Stimulated activated CD8-positive, alpha-beta memory T cell treated with anti-CD3 and anti-CD28 coated beads, Interleukin-12 subunit alpha, Interleukin-12 subunit beta, amount 100 ng/mL, for 4 hours (primary cell): ENCODE data around the gene PCGF5.
"Not testable (repeated sequence)": the region's sequence is repeated elsewhere in the genome, so short reads cannot be mapped to it uniquely, and the experiment has no call there.

Experiments used
- DNase-seq: peaks from one replicate; pipeline ENCODE4 v3.0.0-alpha.2; 2020; ENCODE audit warnings: low read depth

PCGF5 gene

DNA sequence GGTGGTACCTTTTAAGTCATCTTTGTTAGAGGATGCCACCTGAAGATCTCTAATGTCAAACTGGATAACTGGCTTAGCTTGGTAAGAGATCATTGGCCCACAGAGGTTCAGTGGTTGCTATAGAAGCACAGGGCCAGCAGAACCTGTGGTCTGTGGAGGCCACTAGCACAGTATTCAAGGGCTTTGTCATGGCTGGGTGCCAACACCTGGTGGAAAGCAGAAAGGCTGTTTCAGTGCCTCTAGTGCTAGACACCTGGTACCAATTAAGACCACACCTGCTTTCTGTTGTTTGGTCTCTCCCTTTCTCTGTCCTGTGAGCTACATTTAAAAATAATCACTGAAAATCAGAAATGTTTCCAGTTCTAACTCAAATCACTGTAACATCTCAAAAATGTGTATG, 10.0 kb upstream of the PCGF5 start:
- no peak for DNase-seq

DNA sequence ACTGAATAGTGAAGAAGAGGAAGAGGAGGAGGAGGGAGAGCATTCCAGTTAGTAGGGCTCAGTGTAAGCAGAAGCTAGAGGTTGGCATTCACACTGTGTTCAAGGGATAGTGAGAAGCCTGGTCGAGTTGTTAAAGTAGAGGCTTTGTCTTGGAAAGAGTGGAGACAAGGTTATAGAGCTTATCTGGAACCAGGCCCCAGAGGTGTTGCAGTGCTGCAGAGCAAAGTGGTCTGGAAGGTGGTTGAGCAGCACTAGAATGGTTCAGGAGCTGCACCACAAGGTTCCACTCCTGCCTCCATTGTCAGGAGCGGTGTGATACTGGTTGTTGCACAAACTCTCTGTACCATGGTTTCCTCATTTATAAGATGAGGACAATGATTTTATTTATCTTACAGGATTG, 8.8 kb upstream of the PCGF5 start:
- DNase-seq: no peak

DNA sequence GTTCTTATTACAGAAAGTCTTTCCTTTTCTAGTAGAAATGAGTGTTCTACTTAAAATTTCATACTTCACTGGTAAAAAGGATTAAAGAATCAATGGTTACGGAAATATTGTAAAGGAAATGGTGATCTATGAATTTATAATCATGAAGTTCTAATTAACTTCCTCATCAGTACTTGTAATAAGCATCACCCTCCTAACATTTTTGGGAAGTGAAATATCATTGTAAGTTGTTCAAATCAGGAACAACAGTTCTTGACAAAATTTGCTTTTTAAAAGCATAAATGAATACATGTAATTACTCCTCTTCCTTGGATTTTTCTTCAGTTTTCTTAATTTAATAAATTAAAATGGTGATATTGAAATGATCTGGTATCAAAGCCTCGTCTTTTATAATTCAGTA, 5.6 kb upstream of the PCGF5 start:
- DNase-seq: no peak

DNA sequence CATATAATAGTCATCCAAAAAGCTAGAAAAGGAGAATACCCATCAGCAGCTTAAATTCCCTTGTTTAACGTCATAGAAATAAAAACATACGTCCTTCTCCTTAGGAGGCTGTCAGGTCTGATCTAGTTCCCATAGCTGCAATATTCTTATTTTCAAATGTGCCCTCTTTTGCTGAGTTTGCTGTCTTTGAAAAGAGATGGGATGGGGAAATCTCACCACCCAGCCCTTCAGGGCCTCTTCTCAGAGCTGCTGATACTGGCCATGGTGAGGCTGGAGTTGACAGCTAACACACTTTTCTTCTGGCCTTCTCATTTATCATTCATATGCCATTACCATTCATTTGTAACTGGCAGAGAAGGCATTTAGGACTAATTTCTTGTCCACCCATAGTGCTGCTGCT, 5.1 kb upstream of the PCGF5 start:
- DNase-seq: no peak

DNA sequence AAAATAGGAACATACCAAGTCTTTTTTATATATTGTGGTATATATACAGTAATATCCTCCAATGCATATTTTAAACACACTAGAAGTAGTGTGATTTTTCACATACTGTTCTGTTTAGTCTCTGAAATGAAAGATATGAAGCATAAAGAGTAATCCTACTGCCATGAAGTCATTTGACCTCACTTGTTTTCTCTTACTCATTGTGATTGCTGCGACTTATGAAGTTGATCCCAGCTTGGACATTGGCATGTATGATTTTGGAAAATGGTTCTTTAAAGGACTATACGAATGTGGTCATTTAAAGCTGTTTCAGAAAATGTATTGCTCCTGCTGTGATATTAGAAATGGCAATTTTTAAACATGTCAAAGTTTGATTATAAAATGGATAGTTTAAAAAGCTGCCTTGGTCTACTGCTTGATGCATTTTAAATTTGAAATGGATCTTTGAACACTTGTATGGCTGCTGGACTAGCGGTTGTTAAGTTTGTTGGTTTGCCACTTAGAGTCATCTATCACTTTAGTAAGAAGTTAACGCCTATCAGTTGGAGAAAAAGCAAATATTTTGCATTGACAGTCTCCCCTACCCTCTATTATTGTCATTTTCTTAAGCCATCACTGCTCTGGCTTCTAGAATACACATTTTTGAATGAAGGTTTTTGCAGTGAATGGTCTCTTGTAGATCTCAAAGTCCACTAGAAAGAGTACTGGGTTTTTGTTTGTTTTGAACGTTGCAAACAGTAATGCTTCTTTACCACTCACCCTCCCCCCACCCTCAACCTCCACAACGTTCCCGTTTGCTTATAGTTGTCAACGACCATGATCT, 881 bp upstream of the PCGF5 start:
- DNase-seq: no peak

DNA sequence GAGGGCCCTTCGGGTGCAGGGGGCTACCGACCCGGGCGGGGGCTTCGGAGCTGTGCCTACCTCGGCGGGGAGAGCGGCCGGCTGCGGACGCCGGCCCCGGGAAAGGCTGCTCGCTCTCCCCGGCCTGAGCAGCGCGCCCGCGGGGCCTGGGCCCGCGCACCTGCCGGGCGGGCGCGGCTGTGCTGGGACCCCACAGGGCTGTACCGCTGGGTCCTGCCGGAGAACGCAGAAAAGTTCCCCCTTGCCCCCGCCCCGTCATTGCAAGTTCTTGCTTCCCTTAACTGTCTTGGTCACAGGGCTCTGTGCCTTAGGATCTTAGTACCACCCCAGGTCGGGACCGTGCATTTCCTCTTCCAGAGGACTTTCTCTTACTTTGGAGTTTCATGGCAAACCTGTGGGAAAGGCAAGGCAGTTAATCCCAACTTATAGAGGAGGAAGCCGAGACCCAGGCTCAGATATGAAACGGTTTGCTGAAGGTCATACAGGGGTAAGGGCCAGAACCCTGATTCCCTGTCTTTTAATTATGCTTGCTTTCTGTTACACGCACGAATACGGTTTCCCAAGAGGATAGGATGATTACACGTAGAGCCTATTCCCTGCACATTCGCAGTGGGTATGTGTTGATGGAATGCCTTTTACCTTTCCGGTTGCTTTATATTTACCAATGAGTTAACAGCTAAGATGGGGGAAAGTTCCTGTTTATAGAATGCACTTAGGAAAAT, 652 bp downstream of the PCGF5 start:
- DNase-seq: no peak

DNA sequence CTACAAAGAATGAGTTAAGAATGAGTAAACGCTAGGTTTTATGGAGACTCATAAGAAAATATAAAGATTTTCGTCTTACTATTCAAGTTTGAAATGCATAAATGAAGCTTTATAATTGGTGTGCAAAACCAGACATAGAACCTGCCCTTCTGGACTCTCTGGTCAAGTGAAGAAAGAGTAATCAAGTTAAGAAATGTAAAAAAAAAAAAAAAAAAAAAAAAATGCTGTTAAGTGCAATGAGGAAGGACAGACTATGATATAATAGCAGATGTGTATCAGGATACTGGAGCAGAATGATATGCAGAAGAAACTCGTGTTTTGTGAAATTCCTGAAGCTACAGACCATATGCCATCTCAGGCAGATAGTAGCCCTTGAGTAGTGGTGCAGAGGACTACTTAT, 5.6 kb downstream of the PCGF5 start:
- no peak for DNase-seq

DNA sequence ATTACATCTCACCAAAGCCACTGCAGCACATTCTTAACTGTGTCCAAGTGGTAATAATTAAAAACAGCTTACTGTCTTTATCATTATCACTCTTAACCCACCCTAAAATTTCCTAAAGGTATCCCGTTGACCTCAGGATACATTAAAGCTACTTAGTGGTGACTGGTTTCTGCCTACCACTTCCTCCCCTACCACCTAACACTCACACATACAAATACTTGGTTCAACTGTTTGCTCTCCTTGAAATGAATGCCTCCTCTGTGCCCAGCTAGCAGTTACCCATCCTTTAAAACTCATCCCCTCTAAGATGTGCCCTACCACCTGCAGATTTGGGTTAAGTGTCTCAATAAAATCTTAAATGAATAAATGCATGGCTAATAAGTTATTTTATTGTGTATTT, 7.1 kb downstream of the PCGF5 start:
- no peak for DNase-seq

DNA sequence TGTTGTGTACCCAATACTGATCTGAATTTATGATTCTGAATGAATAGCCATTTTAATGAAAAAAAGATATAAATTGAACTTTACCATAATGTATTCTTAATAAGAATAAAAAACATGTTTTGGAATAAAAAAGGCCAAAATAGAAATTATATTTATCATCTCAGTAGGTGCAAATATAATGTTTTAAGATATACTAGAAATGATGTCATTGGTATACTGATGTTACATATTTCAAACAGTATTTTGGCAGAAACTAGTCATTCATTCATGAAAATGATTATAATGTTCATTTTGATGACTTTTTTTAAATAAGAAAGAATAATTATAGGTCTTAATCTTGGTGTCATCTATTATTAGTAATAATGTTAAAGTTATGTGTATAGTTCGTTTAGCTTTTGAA, 9.2 kb downstream of the PCGF5 start:
- DNase-seq: no peak

DNA sequence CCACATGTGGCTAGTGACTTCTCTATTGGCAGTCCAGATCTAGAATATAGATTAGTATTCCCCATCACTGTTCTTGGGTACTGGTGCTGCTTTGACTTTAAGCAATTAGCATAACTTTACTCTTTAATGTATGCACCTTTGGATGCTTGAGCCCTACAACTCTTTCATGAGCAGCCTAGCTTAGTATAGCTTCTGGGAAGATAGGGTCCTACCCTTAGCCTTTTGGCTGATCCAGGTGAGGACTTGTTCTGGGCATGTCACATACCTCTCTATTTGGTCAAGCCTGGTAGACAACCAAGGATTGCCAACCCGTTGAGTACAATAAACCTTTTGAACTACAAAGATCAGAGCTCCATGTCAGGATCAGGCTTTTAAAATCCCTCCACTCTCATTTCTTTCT, 17.7 kb downstream of the PCGF5 start:
- no peak for DNase-seq

DNA sequence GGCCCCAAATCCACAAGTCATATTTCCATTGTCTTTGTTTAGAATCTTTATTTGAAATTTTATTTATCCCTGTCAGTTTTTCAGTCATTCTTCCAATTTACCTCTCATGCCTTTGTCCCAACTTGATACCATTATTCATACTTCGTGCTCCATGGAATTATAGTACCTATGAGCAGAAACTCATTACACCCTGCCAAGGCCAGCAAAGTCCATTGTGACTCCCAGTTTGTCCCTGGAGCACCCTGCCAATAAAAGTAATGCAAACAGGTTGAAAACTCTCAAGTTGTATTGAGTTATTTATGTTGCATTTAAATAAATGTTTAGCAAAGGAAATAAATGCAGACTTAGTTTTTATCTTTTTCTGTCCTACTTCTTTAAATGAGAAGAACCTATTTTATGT, 19.3 kb downstream of the PCGF5 start:
- DNase-seq: no peak

DNA sequence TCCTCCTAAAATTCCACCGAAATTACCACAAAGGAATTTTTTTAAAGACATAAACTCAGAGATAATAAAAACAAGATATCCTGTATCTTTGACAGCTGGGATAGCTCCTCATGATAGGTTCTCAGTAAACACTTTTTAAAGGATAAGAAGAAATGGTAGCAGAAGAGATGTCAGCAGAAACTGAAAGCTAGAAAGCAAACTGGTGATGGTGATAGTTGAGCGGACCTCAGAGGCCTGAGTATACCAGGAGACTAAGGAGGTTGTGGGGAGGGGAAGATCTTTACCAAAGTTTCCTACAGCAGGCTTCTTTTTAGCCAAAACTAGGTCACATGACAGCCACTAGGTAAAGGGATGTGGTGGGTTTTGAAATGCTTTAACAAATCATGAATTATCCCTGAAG, 22.5 kb downstream of the PCGF5 start:
- no peak for DNase-seq

DNA sequence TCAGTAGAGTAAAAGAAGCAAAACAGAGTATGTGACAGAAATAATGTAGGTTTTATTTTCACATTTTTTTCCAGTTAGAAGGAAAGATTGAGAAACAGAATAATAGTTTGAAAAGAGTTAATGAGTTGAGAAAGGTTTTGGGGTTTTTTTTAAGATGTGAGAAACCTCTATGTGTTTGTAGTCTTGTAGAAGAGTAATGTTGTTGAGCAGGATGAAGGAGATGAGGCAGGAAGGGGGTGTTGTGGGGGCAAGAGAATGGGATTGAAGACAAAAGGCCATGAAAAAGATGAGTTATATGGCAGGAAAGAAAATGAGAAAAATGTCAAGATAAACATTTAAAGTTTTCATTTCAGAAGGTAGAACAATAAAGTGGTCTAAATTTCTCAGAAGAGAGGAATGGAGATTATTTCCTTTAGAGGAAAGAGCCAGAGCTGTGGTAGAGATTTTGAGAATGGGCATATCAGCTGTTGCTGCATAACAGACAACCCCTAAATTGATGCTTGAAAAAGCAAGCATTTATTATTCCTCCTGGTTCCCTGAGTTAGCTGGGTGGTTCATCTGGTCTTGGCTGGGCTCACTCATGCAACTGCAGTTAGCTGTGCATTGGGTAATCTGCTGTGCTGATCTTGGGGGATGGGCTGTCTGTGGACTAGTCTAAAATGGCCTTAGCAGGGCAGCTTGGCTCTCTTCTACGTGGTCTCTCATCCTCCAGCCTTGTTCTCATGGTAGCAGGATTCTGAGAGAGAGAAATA, 27.1 kb downstream of the PCGF5 start:
- no peak for DNase-seq

DNA sequence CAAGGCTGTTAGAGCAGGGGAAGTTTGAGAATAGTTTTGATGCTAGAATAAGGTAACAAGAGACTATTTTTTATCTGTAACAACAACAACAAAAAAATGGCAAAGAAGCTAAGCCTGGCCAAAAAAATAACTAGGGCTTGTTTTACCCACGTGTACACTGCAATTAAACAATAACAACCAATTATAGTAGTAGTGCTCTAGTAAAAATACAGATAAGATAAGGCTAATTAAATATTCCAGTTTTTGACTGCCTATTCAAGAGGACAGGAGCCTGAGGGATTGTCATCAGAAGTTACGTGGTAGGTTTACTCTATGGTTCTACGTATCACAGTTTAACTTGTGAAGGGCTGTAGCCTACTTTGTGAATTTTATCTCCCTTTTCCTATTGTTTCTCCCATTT, 29.2 kb downstream of the PCGF5 start:
- DNase-seq: no peak

DNA sequence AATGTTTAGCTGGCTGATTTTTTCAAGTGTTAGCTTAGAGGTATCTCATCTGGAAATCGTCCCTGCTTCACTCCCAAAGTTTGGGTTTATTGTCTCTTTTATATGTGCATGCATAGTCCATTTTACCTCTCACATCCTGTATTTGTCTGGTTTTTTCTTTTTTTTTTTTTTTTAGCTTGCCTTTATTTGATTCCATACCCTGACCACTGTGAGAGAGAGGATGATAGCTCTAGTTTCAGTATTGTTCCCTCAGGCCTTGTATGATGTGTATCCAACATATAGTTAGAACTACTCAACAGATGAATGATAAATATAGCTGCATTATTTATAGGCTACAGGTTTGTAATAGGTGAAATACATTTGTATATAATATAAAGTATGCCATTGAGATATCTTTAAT, 29.9 kb downstream of the PCGF5 start:
- DNase-seq: no peak

DNA sequence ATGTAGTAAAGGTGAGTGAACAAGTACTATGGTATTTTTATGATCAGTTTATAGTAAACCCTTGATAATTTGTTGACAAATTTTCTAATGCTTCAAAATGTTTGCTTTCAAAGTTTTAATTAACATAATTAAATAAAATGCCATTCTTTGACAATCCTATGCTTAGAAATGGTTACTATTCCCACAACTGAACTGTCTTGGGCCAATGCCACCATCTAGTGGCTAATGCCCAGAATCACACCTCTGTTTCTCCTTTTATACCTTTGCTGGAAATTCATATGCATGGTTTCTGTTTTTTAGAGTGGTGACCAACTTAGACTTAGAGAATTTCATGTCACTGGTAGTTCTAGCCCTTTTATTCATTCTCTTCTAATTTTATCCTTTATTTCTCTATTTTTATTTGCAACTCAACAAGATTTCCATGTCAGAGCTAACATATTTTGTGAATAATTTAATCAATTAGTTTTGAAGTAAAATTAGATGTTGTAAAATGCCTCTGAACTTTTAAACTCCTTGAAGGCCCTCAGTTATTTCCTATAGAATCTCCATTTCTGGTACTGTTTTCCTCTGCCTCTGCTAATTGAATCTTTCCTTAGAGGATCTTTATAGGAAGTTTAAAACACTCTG, 31.1 kb downstream of the PCGF5 start:
- peak; percentile 6 for DNase-seq

DNA sequence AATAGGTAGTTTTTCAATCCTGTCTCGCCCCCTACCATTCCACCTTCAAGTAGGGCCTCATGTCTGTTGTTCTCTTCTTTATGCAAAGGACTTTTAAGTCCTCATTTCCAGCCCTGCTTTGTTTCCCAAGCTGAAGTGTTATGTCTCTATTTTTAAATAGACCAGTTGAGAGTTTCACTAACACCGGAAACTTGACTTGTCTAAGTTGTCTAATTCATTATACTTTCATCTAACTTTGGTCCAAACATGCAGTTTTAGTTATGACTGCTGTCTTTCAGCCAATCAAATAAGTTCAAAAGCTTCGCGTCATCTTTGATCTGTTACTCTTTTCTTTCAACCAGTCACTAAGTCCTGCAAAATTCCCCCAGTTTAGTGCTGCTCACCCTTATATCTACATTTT, 32.8 kb downstream of the PCGF5 start:
- DNase-seq: no peak

DNA sequence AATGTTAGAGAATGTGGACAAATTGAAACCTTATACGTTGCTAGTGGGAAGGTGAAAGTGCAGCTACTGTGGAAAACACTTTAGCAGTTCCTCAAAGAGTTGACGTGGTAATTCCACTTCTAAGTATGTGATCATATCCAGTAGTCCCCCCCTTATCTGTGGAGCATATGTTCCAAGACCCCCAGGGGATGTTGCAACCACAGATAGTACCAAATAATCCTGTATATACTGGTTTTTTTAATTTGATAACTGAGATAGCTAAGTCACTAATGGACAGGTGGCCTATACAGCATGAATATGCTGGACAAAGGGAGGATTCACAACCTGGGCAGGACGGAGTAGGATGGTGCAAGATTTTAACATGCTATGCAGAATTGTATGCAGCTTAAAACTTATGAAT, 36.8 kb downstream of the PCGF5 start:
- no peak for DNase-seq

DNA sequence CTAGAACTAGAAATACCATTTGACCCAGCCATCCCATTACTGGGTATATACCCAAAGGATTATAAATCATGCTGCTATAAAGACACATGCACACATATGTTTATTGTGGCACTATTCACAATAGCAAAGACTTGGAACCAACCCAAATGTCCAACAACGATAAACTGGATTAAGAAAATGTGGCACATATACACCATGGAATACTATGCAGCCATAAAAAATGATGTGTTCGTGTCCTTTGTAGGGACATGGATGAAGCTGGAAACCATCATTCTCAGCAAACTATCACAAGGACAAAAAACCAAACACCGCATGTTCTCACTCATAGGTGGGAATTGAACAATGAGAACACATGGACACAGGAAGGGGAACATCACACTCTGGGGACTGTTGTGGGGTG, 40.0 kb downstream of the PCGF5 start:
- DNase-seq: not testable (repeated sequence)

DNA sequence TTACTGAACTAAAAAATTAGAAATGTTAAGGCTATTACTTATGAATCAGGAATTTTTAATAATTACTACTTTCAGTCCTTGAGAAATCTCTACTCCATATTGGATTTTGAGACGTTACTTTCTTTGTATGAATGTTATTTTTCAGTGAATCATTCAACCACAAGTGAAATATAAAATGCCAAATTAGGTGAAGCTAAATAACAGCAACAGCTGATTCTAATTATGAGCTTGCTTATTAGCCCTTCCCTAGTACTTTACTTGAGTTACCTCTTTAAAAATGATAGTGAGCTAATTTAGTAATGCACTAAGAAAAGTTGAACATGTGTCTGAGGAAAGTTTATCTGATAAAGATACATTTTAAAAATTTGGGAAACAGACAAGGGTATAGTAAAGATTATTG, 51.4 kb downstream of the PCGF5 start:
- DNase-seq: no peak

DNA sequence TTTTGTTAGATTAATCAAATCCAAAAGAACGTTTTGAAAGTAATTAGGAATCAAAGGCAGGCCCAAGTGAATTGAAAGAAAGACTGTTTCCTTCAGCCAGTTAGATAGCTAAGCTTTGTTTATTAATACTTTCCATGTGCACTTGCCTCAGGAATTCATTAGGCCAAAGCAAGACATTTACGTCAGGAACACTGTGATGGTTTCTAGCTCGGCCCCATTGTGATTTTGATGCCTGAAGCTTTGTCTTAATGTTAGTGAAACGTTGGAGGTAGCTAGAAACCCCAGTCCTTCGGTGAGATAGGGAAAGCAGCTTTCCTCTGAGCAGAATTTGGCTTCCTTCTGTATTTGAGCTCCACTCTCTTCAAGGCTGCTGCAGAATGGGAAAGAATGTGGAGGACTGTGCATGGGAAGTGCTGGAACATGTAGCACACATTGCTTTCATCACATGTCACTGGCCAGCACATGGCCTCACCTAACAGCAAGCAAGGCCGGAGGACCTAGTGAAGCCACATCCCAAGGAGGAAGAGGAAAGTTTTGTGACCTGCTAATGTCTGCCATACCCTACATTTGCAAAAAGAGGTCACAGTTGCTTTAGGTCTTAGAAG, 64.1 kb downstream of the PCGF5 start:
- no peak for DNase-seq

DNA sequence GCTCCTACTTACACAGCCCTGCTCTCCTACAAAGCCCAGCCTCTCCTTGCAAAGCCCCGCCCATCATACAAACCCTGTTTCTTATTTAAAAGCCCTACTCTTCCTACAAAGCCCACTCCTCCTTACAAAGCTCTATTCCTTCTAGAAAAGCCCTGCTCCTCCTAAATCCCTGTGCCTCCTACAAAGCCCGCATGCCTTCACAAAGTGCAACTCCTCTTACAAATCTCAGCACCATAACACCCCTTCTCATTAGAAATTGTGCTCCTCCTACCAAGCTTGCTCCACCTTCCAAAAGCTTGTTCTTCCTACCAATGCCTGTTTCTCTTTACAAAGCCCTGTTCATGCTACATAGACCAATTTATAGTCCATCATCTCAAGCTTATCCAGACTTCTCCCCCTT, 66.1 kb downstream of the PCGF5 start:
- DNase-seq: no peak
